ENCODE data around the gene SLC25A28.

- TF ChIP-seq, protein P1, sequence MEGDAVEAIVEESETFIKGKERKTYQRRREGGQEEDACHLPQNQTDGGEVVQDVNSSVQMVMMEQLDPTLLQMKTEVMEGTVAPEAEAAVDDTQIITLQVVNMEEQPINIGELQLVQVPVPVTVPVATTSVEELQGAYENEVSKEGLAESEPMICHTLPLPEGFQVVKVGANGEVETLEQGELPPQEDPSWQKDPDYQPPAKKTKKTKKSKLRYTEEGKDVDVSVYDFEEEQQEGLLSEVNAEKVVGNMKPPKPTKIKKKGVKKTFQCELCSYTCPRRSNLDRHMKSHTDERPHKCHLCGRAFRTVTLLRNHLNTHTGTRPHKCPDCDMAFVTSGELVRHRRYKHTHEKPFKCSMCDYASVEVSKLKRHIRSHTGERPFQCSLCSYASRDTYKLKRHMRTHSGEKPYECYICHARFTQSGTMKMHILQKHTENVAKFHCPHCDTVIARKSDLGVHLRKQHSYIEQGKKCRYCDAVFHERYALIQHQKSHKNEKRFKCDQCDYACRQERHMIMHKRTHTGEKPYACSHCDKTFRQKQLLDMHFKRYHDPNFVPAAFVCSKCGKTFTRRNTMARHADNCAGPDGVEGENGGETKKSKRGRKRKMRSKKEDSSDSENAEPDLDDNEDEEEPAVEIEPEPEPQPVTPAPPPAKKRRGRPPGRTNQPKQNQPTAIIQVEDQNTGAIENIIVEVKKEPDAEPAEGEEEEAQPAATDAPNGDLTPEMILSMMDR (IDR thresholded peaks at IDR 0.05), result no peak
- TF ChIP-seq POLR2A (IDR thresholded peaks at IDR 0.05), result no peak
Observed at GRCh38 chr10:99623919-99624318, 3.7 kb upstream of the SLC25A28 start.
